Measurements from ENCODE around the gene ZNF277.

ZNF277 gene

DNA sequence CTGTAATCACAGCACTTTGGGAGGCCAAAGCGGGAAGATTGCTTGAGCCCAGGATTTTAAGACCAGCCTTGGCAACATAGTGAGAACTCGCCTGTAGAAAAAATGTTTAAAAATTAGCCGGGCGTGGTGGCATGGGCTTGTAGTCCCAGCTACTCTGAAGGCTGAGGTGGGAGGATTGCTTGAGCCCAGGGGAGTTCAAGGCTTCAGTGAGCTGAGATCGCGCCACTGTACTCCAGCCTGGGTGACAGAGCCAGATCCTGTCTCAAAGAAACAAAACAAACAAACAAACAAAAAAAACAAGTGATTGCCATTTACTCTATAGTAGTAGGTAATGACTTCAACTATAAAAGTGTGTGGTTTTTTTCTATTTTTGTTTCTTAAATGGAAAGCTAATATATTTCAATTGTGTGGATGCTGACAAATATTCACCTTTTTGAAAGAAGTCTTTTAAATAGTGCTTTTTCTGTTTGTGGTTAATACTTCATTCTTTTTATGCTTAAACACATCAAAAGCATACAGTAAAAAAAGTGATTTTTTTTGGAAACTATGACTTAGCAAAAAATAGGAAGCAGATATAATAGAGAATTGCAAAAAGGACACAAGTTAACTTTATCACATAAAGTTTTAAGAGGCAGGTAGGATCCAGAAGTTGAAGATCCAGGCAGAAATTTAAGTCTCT lies 48.4 kb downstream of the ZNF277 start:
- no peak for DNase-seq

DNA sequence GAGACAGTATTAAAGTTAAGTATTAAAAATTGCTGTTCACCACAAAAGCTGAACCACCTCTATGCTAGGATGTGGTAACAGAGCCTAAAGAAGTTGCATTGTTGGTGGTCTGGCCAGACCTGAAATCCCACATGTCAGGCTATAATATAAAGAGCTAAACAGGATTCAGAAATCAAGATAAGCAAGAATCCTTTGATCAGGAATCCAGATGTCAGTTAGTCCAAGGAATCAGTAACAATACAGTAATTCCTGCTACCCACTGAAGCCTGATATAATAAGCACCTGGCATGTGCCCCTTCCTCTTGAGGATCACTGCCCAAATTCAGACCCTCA lies 48.9 kb downstream of the ZNF277 start:
- DNase-seq = no peak

DNA sequence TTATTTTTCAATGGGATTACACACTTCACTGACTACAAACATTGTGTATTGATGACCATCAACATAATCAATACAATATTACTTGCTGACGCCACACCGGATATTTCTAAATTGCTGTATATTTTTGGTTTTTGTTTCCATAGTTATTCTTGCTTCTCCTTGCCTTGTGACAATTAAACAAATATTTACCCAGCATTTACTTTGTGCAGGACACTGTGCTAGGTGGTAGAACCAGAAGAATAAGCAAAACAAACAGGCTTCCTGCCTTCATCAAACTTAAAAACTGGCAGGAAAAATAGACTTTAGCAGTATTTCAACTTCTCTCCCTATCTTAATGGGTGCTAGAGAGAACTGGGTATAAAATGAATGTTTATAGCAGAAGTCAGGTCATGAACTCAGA lies 50.6 kb downstream of the ZNF277 start:
- no peak for DNase-seq

DNA sequence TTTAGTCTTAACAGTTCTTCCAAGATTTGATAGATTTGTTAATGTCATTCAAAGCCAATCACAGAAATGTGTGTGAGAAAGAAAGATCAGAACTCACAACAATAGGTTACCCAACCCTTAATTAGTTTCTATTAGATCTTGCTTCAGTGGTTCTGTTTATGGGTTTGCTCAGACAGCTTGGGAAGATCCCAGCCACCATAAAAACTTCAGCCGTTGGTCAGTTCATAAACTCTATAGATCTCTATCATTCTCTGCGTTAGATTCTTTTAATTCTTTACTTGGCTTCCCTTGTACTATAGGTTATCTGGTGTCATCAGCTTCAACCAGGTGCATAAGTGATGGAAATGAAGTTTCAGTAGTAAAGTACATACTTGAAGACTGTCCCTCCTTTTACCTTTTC lies 54.4 kb downstream of the ZNF277 start:
- DNase-seq = no peak

DNA sequence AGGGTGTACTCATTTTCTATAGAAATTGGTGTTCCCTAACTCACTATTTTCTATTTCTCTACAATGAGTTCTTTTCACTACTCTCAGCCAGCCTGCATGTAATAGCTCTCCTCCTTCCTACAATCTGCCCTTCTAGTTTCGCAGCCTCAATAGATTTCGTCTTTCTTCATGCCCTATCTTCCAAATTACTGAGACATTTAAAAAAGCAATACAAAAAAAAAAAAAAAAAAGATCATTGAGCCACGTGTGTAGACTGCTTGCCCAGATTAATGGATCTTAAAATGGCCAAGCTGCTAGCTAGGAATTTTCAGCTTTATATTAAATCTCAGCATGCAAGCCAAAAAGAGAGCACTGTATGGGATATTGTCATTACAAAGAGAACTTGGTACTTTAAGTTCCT lies 55.5 kb downstream of the ZNF277 start:
- DNase-seq = no peak

DNA sequence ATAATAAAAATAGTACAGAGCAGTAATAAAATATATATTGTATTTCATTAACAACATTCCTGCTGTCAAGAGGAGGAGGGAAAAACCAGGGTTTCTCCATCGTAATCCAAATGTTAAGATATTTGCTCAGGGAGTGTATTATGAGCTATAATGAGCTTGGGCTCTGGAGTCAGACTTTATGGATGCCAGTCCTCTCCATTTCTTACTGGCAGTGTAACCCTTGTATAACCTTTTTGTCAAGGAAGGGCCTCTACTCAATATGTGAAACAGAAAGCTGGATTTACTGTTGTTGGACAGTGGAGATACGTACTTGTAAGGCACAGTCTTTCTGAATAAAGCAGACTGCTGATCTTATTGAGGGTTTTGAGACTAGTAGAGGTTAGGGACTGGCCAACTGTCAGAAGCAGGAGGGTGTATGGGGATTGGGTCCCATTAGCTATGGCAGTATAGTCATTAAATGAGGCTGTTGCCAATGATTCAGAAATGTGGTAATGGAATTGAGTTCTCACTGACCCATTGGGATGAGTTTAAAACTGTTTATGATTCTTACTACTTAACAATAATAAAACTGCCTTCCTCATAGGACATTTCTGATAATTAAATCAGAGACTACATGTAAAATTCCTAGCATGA lies 56.5 kb downstream of the ZNF277 start:
- DNase-seq = no peak

DNA sequence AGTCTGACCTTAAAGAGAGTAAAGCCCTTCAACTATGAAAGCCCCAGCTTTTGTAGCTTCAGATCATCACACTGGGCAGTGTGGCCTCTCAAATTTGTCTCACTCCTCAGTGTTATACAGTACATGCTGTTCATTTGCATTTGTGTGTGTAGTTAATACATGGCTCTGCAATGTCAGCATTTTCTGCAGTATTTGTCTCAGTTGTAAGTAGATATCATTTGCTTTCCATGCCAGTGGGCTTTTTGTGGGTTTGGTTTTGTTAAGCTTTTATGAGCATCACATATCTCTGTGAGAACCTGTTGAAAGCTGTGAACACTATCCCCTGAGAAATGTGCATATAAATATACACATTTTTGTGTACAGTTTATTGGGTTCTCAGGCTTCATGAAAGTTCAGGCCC lies 57.0 kb downstream of the ZNF277 start:
- DNase-seq = no peak

DNA sequence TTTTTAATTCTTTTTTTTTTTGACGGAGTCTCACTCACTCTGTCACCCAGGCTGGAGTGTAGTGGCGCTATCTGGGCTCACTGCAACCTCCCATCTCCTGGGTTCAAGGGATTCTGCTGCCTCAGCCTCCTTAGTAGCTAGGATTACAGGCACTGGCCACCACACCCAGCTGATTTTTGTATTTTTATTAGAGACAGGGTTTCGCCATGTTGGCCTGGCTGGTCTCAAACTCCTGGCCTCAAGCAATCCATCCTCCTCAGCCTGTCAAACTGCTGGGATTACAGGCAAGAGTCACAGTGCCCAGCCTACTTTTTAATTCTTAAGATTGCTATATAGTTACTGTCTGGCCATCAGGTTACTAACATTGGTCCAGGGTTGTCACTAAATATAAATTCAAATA lies 59.6 kb downstream of the ZNF277 start:
- no peak for DNase-seq

DNA sequence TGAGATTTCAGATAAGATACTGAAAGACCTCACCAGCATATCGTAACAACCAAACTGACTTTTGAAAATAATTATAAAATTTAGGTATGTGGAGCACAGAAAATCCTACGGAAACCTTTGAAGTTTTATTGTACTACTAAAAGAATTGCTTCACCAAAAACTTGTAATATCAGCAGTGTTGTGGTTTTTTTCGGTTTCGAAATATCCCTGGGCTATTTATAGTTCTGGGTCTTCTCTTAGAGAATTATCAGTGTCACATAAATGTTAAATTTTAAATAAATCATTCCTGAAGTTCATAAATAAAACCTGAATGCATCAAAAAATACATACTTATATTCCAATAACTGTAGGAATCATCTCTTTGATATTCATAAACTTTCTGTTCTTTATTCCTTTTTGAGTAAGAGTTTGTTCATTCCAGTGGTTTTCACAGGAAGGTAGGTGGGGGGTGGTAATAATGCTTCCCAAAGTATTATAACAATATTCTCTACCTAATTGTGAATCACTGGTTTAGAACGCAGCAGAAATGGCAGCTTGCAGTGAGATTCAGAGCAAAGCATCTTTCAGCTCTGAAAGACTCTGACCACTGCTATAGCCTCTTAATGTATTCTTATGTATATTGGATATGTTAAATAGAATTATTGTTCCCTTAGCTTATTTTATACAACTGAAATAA lies 60.2 kb downstream of the ZNF277 start:
- DNase-seq = no peak

DNA sequence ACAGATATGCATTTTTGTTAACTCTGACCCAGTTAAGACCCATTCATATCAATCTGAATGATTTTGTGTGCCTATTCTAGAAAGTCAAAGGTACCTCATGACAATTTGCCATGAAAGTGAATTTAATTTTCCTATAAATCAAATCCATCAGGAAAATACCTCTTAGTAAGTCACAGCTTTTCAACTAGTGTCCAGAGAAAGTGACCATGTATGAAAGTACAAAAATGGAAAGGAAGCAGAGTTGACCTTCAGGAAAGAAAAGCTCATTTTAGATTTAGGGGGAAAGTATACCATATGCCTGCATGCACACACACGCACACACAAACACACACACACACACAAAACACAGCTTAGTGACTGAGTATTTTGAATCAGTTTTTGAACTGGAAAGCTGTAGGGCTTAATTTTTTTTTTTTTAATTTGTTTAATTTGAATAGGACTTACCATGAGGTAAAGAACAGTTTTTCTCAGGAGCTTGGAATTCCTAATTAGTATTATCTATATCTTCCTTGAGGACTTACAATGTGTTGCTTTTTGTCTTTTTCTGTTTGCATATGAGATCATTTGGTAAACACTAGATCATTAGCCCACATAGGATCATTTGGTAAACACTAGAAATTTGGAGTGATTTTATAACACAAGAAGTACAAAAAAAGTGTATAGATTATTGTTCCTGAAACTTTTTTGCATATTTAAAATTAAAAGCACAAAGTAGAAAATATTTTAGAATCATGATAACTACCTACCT lies 61.6 kb downstream of the ZNF277 start:
- DNase-seq = no peak

DNA sequence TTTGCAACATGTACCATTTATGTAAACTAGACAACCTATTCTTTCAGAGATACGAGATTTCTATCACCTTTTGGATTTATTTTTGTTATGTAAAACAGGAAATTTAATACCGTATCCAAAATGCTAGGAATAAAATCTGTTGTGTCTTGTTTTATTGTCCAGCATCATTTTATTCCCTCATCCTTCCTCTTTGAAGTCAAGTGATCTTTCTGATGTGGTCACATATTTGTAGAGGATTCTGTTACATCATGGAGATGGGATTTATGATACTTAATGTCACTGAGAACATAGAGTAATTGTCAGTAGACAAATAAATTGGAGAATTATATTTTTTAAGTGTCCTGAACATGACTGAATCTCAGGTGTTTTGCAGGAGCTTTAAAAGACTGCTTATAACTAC lies 64.7 kb downstream of the ZNF277 start:
- no peak for DNase-seq

DNA sequence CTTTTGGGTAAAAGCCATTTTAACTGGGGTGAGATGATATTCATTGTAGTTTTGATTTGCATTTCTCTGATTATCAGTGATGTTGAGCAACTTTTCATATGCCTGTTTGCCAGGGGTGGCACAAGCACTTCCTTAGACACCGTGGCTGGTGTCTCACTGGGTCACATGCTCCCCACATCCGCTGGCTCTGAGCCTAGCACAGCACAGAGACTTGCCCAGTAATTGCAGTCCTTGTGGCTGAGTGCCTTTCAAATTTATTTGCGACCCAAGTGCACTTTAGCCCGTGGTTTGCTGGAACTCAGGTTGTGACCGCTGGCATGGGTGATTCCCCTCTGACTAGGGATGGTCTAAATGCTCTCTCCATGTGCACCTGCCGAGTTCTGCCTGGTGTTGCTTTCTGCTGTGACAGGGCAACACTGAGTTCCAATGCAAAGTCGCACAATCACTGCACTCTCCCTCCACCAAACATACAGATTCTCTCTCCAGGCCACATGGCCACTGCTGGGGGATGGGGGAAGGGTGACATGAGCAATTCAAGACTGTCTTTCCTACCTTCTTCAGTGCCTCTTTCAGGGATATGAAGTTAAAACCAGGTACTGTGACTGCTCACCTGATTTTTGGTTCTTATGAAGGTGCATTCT lies 66.5 kb downstream of the ZNF277 start:
- DNase-seq = peak in 1 of 2 donors; percentile 10

DNA sequence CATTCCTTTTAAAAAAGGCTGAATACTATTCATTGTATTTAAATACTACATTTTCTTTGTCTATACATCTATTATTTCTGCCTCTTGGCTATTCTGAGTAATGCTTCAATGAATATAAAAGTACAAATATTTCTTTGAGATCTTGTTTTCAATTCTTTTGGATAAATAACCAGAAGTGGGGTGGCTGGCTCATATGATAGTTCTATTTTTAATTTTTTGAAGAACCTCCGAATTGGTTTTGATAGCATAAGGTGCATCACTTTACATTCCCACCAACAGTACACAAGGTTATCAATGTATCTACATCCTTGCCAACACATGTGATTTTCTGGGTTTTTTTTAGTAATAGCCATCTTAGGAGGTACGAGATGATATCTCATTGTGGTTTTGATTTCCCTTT lies 72.5 kb downstream of the ZNF277 start:
- no peak for DNase-seq

DNA sequence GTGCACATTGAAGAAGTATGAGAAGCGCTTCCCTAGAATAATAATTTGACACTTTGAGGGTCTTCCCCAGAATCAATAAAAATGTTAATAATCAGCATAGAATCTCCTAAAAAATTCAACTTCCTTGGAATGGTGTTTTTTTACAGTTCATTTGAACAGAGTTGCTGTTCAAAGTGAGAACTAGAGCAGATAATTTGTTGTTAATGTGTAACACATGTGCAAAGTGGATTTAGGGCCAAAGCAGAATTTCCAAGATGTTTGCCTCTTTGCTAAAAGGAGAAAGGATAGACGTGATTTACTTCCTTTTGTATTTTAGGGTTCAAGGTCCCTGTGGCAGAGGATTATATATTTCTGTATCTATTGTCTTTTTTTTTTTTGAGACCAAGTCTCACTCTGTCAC lies 73.8 kb downstream of the ZNF277 start:
- DNase-seq = no peak

DNA sequence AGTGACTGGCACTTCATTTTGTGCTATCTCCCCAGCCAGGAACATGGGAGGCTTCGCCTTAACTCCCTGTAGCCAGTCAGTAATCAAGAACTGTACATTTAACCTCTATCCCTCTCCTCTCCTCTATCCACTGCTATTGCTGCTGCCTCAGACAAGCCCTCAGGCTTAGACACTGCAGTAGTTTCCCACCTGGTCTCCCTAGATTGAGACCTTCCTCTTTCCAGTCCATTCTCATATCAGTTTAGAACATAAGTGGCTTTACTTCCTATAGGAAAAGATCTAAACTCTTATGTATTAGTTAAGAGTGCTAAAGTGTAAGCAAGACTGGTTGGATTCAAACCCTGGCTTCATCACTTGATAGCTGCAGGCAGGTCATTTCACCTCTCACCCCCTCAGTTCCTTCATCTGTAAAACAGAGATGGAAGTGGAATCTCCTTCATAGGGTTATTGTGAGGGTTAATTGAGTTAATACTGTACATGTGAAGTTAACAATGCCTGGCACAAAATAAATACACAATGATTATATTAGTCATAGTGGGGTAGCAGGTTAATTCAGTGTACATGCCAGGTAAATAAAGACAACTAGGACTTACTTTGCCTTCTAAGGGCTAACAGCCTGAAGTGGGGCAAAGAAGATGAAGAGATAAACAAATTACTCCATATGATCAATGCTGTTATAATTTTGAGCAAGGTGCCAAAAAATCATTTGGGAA lies 76.1 kb downstream of the ZNF277 start:
- DNase-seq = no peak

DNA sequence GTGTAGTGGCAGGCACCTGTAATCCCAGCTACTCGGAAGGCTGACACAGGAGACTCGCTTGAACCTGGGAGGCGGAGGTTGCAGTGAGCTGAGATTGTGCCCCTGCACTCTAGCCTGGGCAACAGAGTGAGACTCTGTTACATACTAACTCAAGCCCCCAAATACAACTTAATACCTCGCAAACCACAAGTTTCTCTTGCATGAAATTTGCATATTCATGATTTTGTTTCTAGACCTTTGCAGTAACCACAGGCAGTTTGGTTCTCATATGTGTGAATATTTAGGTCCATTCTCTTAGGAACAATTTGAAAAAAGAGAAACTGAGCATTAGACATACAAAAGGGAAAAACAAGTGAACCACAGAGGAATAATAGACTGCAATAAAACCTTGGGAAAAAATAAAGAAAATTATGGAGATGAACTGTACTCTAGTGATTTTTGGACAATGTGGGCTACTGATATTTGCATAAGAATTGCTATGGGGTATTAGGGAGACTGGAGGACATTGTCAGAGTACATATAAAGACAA lies 77.0 kb downstream of the ZNF277 start:
- no peak for DNase-seq

DNA sequence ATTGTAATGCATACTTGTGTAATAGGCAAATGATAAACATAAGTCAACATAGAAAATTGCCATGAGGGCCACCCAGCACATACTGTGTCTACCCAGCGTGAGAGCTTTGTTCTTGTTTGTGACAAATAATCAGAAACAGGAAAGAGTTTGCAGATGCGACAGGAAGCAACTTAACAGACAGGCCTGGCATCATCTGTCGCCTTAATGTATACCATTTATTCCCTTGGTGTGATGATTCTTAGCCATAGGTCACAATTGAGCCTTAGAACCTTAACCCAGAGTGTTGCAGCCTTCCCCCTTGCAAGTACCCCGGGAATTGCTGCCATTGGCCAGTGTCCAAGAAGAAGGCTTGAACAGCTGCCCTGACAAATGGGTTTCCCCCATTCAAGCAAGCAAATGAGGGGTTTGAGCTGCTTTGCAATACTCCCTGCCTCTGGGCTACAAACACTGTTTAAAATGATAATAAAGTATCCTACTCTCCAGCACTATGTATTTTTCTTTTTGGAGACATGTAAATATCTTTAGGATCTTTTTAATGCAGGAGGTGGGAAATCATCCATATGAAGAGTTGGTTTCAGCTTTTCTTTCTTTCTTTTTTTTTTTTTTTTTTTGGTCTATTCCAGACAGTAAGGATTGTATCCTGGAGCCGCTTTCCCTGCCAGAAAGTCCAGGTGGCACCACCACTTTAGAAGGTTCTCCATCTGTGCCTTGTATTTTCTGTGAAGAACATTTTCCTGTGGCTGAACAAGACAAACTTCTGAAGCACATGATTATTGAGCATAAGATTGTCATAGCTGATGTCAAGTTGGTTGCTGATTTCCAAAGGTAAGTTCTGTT lies 80.0 kb downstream of the ZNF277 start:
- no peak for DNase-seq

DNA sequence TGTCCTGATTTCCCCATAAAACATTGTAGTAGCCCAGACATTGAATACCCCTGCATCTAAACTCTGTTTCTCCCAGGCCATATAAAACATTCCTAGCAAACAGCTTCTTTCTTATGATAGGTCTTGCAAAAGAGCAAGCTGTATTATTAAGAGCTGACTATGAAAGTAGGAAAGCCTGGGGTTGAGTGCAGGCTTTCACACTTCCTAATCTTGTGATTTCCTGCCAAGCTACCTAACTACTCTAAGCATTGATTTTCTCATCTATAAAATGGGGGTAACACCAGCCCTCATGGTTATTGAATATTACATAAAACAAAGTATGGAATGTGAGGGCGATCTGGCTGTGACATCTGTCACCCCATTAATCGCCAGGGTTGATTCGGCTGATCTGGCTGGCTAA lies 81.8 kb downstream of the ZNF277 start:
- DNase-seq = no peak

DNA sequence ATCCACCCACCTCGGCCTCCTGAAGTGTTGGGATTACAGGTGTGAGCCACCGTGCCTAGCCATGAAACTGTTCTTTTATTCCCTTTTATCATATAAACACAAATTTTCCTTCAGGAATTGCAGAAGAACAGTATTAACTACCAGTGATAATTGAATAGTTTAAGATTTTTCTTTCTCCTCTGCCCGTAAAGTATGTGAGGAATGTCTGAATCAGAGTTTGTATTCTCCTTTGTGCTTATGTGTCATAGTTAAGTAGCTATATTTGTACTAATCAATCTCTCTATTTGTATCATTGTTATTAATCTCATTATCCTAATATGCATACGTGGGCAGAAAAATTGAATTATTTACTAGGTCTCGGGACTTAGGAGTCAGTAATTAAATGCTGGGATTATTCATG lies 83.6 kb downstream of the ZNF277 start:
- DNase-seq = no peak

DNA sequence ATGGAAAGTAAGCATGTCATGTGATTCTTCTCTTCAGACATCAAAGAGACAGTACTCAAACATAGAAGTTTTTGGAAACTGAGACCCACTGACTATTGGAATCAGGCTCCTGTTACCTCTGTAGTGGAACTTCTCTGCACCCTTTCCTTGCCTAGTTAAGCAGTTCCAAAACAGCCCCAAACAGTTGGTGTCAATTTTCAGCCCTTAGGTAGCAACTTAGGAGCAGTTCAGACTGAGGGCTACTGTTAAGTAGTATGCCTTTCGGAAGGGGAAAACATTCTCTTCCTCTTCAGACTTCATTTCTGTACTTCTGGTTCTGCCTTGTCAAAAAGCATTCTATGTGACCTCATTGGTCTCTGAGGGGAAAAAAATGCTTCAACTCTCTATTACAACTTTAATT lies 85.7 kb downstream of the ZNF277 start:
- DNase-seq = no peak

DNA sequence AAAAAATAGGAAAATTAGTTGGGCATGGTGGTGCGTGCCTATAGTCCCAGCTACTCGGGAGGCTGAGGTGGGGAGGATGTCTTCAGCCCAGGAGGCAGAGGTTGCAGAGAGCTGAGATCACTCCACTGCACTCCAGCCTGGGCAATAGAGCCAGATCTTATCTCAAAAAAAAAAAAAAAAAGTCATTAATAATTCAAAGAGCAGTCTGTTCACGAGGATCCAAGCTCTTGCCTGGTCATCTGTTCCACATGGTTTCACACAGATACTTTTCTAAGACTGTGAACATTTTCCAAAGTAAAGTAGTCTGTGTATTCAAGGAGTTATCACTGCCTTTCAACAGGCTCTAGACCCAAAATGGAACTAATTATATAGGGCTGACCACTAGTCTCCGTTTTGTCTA lies 86.9 kb downstream of the ZNF277 start:
- DNase-seq = no peak

DNA sequence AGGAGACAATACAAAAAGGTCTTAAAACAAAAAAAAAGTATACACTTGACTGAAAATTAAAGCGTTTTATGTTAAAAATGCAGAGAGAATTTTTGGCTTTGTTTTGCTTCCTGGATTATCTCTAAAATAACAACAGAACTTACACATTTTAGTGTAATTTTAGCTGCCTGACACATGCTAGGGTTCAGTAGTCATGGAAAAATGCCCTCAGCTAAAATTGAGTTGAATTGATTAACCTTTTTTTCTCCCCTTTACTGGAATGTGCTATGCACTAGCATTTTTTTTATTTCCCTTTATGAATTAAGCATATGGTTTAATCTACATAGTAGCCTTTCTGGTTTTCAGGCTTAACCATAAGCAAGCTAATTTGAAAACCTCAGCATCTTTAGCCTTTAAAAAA lies 89.9 kb downstream of the ZNF277 start:
- DNase-seq = no peak
